ENCODE results near the gene IL25. TPM values are rescaled to one million over a fixed set of nuclear protein-coding genes. Genes with fewer than 3 reads are reported as not detected.
A peak's percentile ranks its signal among the peaks of the same experiment; 100 is the strongest.

IL25 gene
- polyA plus RNA-seq, 3 donors = not detected

GRCh38 chr14:23409966-23410635 lies 37.5 kb downstream of the IL25 start:
- WGBS (ENCODE audit: insufficient coverage) = 93% methylated on average over 8 of the region's 14 CpGs
- H3K36me3 Mint-ChIP-seq = no peaks in the 10 kb centered on the region

More at GRCh38 chr14:23409966-23410635, 37.5 kb downstream of the IL25 start:
- H3K27me3 Mint-ChIP-seq (ENCODE audit: low read depth in 3 of 3) = peaks cover 0 to 23% (median 3%) of the 10 kb centered on the region in 3 donors
- Histone ChIP-seq H3K27me3 (ENCODE audit: control insufficient read depth in 2 of 2, insufficient read depth in 2 of 2, low read length in 2 of 2) (no peaks in the 10 kb centered on the region), H2AFZ (ENCODE audit: insufficient read depth, low read depth, low read length, poor library complexity, severe bottlenecking) (no peak overlapping the region), H4K20me1 (ENCODE audit: insufficient read depth, low read length) (no peaks in the 10 kb centered on the region), H3K79me2 (ENCODE audit: insufficient read depth, low read length) (no peaks in the 10 kb centered on the region), H3K9ac (ENCODE audit: insufficient read depth, low read length, poor library complexity, severe bottlenecking) (no peak overlapping the region), H3K4me3 (replicated peaks in 1 of 3; ENCODE audit: low read depth in 2 of 3, low read length in 3 of 3) (no peak overlapping the region), H3K36me3 (replicated peaks in 1 of 2; ENCODE audit: control insufficient read depth in 1 of 2, insufficient read depth in 2 of 2, low read length in 2 of 2) (no peaks in the 10 kb centered on the region), H3K27ac (ENCODE audit: low read depth in 1 of 2, low read length in 2 of 2) (no peak overlapping the region), H3K4me1 (ENCODE audit: control insufficient read depth in 1 of 2, insufficient read depth in 2 of 2, low read length in 2 of 2) (no peaks in the 10 kb centered on the region), H3K4me2 (replicated peaks; ENCODE audit: extremely low read depth, low read length, poor library complexity, severe bottlenecking) (no peak overlapping the region), H3K9me3 (replicated peaks in 1 of 2; ENCODE audit: control insufficient read depth in 1 of 2, insufficient read depth in 1 of 2, low read length in 2 of 2) (no peaks in the 10 kb centered on the region)
- intact Hi-C loops (cut with micrococcal nuclease) = no loop called here
- no peak for DNase-seq
- no peak for TF ChIP-seq CTCF (IDR thresholded peaks at IDR 0.05)
- H3K4me1 Mint-ChIP-seq = no peaks in the 10 kb centered on the region
- peak overlapping the region in 1 of 7 donors; percentile 26 for H3K27ac Mint-ChIP-seq
- no peaks in the 10 kb centered on the region for H3K9me3 Mint-ChIP-seq
- H3K4me3 Mint-ChIP-seq = no peak overlapping the region
